SJSA1 (cell line): Measurements from ENCODE around the gene CEP95. TPM values are rescaled to one million over a fixed set of nuclear protein-coding genes. Genes with fewer than 3 reads are reported as not detected.
"Not testable (repeated sequence)": the region's sequence is repeated elsewhere in the genome, so short reads cannot be mapped to it uniquely, and the experiment has no call there.

ENCODE experiments used
- DNase-seq, 2 experiments: peaks; one replicate each; pipeline ENCODE4 v3.0.0-alpha.2; 2015 to 2020; ENCODE audit warnings: low spot score in 2 of 2, low read depth in 1 of 2
- H3K27ac ChIP-seq: fragments of 250-450 bp; sonication (Bioruptor Pico); 2 replicates; pipeline ENCODE4 v1.5.1; 2020; ENCODE audit warnings: mild to moderate bottlenecking, moderate library complexity
- H3K27me3 ChIP-seq: fragments of 250-450 bp; sonication (Bioruptor Pico); replicated peaks from 2 replicates; pipeline ENCODE4 v1.5.1; 2020; ENCODE audit warnings: mild to moderate bottlenecking, moderate library complexity
- H3K36me3 ChIP-seq: fragments of 250-450 bp; sonication (Bioruptor Pico); 2 replicates; pipeline ENCODE4 v1.5.1; 2020; ENCODE audit warnings: mild to moderate bottlenecking
- H3K4me1 ChIP-seq: fragments of 250-450 bp; sonication (Bioruptor Pico); replicated peaks from 2 replicates; pipeline ENCODE4 v1.6.1; 2021; ENCODE audit warnings: mild to moderate bottlenecking
- H3K4me3 ChIP-seq: fragments of 250-450 bp; sonication (Bioruptor Pico); 2 replicates; pipeline ENCODE4 v1.5.1; 2020; ENCODE audit warnings: mild to moderate bottlenecking
- H3K9me3 ChIP-seq: fragments of 250-450 bp; sonication (Bioruptor Pico); replicated peaks from 2 replicates; pipeline ENCODE4 v1.5.1; 2020; ENCODE audit warnings: mild to moderate bottlenecking
- total RNA-seq: library from RNA; depleted of rRNA; stranded (reverse); fragments of >200 nt; shearing (Covaris generic); gene quantifications from 2 replicates; pipeline ENCODE4 v1.2.3, GENCODE V29; 2014; rRNA removed

Gene CEP95
- total RNA-seq, 1 experiment from 2014 or later, result 36.7 TPM

DNA sequence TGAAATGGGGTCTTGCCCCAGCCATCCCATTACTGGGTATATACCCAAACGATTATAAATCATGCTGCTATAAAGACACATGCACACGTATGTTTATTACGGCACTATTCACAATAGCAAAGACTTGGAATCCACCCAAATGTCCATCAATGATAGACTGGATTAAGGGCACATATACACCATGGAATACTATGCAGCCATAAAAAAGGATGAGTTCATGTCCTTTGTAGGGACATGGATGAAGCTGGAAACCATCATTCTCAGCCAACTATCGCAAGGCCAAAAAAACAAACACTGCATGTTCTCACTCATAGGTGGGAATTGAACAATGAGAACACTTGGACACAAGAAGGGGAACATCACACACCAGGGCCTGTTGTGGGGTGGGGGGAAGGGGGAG lies 70.2 kb downstream of the CEP95 start:
- not testable (repeated sequence) for DNase-seq, H3K4me3 ChIP-seq, H3K27ac ChIP-seq, H3K9me3 ChIP-seq, H3K27me3 ChIP-seq
- Histone ChIP-seq H3K36me3 (peaks cover 78% of the 10 kb centered on the region), H3K4me1 (peaks cover 33% of the 10 kb centered on the region)

DNA sequence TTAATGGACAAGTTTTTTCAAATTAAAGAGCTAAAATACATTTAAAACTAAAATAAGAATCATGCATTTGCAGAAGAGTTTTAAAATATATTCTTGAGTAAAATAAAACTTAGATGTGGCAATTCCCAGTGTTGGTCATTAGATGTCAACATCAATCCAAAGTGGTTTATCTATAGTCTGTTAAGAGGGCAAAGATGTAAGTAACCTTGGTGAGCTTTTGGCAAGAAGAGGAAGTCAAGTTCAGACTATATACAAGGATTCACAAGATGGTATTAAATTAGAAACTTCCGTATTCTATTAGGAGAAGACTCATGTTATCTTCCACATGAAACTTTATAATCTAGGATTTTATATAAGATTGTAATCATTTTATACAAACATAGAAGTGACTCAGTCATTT lies 73.1 kb downstream of the CEP95 start:
- peaks cover 15% of the 10 kb centered on the region for H3K4me1 ChIP-seq
- H3K4me3 ChIP-seq, result no peak overlapping the region
- H3K9me3 ChIP-seq, result no peaks in the 10 kb centered on the region
- H3K27me3 ChIP-seq, result no peaks in the 10 kb centered on the region
- no peak overlapping the region for H3K27ac ChIP-seq
- H3K36me3 ChIP-seq, result peaks cover 82% of the 10 kb centered on the region
- no peak for DNase-seq

DNA sequence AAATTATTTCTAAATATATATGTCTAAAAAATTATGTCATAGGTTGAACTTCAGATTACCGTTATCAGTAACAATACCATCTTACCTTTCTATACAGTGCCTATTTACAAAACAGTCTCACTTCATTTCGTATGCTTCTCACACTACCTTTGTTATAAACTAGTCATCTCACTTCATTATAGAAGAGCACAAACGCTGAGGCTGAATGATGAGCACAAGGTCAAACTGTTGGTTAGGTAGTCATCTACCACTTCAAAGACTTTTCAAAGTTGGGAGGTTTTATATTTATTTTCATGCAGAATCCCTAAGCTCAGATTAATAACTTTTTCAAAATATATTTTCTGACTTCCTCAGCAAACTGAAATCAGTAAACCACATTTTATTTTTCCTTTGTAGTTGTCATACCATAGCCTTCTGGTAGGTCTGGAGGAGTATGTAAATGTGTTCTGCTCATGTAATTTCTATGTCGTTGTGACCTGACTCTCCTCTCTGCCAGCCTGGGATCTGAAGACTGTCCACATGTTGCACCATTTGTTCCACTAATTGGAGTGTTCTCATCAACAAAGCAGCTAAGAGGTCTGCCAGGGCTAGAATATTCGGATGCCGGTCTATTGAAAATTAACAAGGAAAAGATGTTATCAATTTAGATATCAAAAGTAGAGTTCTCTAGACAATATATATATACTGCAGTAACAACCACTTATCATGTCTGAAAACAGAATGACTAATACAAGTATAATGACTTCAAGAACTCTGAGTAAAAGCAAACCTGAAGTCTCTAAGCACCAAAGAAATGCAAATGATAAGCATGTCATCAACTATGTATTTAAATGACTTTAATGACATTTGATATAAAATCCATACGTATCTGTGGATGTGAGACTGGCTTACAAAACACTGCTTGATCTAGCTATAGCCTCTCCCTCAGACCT lies 73.9 kb downstream of the CEP95 start:
- Histone ChIP-seq H3K27me3 (no peaks in the 10 kb centered on the region), H3K36me3 (peaks cover 82% of the 10 kb centered on the region), H3K4me3 (no peak overlapping the region), H3K4me1 (peaks cover 8% of the 10 kb centered on the region), H3K27ac (no peak overlapping the region), H3K9me3 (no peaks in the 10 kb centered on the region)
- no peak for DNase-seq

DNA sequence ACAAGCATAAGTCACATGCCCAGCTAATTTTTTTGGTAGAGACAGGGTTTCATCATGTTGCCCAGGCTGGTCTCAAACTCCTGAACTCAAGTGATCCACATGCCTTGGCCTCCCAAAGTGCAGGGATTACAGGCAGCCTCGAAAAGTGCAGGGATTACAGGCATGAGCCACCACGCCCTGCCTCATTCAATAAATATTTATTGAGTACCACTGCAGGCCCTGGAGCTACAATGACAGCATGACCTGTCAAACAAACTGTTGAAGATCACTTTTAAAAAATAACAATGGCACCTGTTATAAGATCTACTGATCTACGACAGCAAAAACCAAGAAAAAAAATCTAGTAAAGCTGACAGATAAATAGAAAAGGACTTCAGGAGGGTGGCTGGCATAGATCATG lies 76.3 kb downstream of the CEP95 start:
- H3K4me1 ChIP-seq, result no peaks in the 10 kb centered on the region
- H3K36me3 ChIP-seq, result peaks cover 76% of the 10 kb centered on the region
- DNase-seq, result no peak
- H3K4me3 ChIP-seq, result no peak overlapping the region
- no peaks in the 10 kb centered on the region for H3K27me3 ChIP-seq
- H3K27ac ChIP-seq, result no peak overlapping the region
- no peaks in the 10 kb centered on the region for H3K9me3 ChIP-seq

DNA sequence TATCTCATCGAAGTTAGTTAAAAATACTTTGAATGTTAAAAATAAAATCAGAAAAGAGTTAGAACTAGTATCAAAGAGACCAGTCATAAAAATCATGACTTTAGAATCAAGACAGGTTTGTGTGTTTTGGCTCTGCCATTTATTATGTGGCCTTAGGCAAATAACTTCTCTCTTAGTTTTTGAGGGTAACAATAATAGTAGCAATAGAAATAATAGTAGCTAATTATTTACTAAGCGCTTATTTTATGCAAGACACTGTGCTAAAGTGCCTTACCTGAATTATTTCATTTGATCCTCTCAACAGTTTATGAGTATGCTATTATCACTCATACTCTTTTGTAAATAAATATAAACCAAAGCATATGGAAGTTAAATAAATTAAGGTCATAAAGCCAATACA lies 78.4 kb downstream of the CEP95 start:
- Histone ChIP-seq H3K36me3 (peaks cover 69% of the 10 kb centered on the region), H3K4me3 (no peak overlapping the region), H3K9me3 (no peaks in the 10 kb centered on the region), H3K27me3 (no peaks in the 10 kb centered on the region), H3K4me1 (no peaks in the 10 kb centered on the region), H3K27ac (no peak overlapping the region)
- DNase-seq, result no peak

Other genes with a start within 250 kb of the CEP95 start
- gene TEX2, start 243.7 kb upstream of the CEP95 start, total RNA-seq, result 10.7 and 13.7 TPM in 2 replicates
- not detected in 2 replicates for gene PECAM1, start 116.1 kb upstream of the CEP95 start, total RNA-seq
- gene MILR1, start 57.9 kb upstream of the CEP95 start, total RNA-seq, result not detected in 2 replicates
- gene POLG2, start 9.9 kb upstream of the CEP95 start, total RNA-seq, result 7.0 and 7.5 TPM in 2 replicates
- 306 and 463 TPM in 2 replicates for gene DDX5, start 688 bp upstream of the CEP95 start, total RNA-seq
- 57.3 and 101 TPM in 2 replicates for gene SMURF2, start 155.3 kb downstream of the CEP95 start, total RNA-seq